Fibroblast of lung (primary cell): Measurements from ENCODE around the gene MORN1.

Experiments
- EZH2 ChIP-seq: IDR thresholded peaks from 2 replicates; pipeline ENCODE4 v1.5.1; 2012; ENCODE audit warnings: low read length, control low read depth, mild to moderate bottlenecking; ENCODE audit errors: missing control alignments
- TF ChIP-seq, protein P1 (sequence below), 2 donors: IDR thresholded peaks in 1 of 2; conservative IDR thresholded peaks in 1 of 2; 1 replicate in 1 of 2; 2 replicates in 1 of 2; pipeline ENCODE4 v1.5.1; 2011 to 2012; ENCODE audit warnings: low read length in 2 of 2, control low read depth in 1 of 2, inconsistent platforms in 1 of 2, low read depth in 1 of 2, mild to moderate bottlenecking in 1 of 2

DNA sequence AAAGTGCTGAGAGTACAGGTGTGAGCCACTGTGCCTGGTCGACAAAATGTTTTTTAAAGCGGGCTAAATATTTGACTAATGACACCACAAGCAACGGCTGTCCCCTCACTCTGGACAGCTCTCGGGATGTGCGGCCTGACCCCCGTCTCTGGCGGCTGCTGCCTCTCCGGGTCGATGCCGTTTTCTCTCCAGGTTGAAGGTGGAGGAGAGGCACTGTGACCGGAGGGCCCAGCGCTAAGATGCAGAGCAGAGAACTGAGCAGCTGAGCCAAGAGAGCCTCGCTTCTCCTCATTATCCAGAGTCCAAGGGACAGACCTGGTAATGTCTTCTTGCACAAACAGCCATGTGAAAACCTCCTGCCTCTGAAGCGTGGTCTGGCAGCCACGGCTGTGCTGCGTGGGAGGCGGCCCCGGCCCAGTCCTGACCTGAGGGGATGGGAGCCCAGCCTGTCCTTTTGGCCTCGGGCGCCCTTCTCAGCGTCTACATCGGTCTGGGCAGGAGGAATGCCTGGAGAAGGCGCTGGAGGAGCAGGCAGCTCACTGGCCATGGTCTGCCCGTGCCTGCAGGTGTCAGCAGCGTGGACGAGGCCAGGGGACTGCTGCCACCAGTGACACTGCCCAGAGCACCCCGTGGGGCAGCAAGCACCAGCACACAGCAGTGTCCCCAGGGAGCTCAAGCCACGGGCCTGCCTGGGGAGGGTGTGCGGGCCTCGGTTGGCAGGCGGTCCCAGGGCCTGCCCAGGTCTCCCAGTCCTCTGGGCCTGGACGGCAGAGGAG is 10.3 kb downstream of the MORN1 start:
- TF ChIP-seq, protein P1, sequence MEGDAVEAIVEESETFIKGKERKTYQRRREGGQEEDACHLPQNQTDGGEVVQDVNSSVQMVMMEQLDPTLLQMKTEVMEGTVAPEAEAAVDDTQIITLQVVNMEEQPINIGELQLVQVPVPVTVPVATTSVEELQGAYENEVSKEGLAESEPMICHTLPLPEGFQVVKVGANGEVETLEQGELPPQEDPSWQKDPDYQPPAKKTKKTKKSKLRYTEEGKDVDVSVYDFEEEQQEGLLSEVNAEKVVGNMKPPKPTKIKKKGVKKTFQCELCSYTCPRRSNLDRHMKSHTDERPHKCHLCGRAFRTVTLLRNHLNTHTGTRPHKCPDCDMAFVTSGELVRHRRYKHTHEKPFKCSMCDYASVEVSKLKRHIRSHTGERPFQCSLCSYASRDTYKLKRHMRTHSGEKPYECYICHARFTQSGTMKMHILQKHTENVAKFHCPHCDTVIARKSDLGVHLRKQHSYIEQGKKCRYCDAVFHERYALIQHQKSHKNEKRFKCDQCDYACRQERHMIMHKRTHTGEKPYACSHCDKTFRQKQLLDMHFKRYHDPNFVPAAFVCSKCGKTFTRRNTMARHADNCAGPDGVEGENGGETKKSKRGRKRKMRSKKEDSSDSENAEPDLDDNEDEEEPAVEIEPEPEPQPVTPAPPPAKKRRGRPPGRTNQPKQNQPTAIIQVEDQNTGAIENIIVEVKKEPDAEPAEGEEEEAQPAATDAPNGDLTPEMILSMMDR (conservative IDR thresholded peaks at IDR 0.05 in 1 of 2, IDR thresholded peaks at IDR 0.05 in 1 of 2; ENCODE audit: low read depth in 1 of 2, low read length in 2 of 2): no peak
- TF ChIP-seq EZH2: no peak
